CD4-positive, alpha-beta T cell treated with Interleukin-1 beta for 1 hour (primary cell): ENCODE data around the gene CALU.

ENCODE experiments used
- DNase-seq, 2 donors: peaks; one replicate each; pipeline ENCODE4 v3.0.0-alpha.2; 2020 to 2022

CALU gene

GRCh38 chr7:128812514-128813168 is 73.5 kb downstream of the CALU start:
- DNase-seq = no peak

DNA sequence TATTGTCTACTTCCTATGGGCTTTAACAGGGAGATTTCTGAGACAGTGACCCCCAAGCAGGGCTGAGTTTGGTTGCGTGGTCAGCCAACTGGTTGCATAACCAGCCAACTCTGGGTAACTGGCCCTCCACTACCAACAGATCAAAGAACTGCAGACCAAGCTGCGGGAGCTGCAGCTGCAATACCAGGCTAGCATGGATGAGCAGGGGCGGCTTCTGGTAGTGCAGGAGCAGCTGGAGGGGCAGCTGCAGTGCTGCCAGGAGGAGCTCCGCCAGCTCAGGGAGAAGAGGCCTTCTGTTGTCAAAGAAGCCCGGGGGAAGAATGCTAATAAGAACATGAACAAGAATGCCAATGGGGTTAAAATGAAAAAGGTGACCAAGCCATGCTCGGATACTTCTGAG is 75.3 kb downstream of the CALU start:
- DNase-seq = no peak

- DNase-seq = no peak
Measured at GRCh38 chr7:128815289-128815942, 76.3 kb downstream of the CALU start.

GRCh38 chr7:128818694-128819093 is 79.5 kb downstream of the CALU start:
- DNase-seq = no peak
